NCI-H2196 (cell line): Measurements from ENCODE around the gene NME1.
A peak's percentile ranks its signal among the peaks of the same experiment; 100 is the strongest.
"Not testable (repeated sequence)": the region's sequence is repeated elsewhere in the genome, so short reads cannot be mapped to it uniquely, and the experiment has no call there.

Experiments
- DNase-seq: peaks from one replicate; lab custom pipeline; 2025; ENCODE audit not compliant: unreplicated experiment; lab: John Stamatoyannopoulos, UW

Gene NME1

GRCh38 chr17:51144266-51145022 is 8.9 kb upstream of the NME1 start:
- DNase-seq, result no peak

- no peak for DNase-seq
Observed at GRCh38 chr17:51147650-51148049, 5.7 kb upstream of the NME1 start.

DNA sequence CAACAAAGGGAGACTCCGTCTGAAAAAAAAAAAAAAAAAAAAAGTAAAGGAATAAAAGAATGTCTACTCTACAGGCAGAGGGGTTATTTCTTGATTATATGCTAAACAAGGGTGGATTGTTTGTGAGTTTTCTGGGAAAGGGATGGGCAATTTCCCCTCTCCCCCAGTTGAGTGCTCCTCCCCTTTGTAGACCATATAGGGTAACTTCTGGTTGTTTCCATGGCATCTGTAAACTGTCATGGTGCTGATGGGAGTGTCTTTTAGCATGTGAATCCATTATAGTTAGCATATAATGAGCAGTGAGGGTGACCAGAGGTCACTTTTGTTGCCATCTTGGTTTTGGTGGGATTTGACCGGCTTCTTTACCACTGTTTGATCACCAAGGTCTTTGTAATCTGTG is 4.2 kb upstream of the NME1 start:
- no peak for DNase-seq

DNA sequence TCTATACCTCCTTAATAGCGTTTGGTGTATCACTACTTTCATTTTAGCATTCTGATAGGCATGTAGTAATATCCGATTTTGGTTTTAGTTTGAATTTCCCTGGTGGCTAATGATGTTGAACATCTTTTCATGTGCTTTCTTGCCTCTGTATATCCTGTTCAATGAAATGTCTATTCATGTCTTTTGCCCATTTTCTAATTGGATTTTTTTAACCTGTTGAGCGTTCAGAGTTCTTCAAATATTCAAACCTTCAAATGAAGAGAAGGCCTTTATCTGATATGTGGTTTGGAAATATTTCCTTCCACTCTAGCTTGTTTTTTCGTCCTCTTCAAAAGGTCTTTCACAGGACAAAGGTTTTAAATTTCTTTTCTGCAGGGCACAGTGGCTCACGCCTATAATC is 2.4 kb upstream of the NME1 start:
- DNase-seq, result no peak

- peak; percentile 17 for DNase-seq
Observed at GRCh38 chr17:51152766-51153209, 571 bp upstream of the NME1 start.

DNA sequence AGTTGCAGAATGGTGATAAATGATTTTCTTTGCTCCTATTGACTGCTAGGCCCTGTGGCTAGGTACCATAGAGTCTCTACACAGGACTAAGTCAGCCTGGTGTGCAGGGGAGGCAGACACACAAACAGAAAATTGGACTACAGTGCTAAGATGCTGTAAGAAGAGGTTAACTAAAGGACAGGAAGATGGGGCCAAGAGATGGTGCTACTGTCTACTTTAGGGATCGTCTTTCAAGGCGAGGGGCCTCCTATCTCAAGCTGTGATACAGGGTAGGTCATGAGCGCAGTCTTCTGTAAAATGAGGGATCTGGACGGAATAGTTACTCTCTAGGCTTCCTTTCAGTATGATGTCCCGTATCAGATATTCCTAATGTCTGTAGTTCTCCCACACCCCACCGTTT is 817 bp downstream of the NME1 start:
- DNase-seq, result no peak

DNA sequence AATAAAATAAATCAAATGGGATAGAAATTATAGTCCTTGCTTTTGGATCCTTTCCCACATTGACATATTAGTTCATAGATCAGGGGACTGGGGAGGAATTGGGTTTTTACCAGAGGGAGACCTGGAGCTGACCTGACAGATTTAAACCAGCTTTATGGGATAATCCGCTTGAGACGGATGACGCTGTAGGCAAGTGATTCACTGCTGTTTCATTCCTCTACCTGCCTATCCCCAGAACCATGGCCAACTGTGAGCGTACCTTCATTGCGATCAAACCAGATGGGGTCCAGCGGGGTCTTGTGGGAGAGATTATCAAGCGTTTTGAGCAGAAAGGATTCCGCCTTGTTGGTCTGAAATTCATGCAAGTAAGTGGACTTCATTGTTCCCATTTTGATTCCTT is 2.1 kb downstream of the NME1 start:
- no peak for DNase-seq

DNA sequence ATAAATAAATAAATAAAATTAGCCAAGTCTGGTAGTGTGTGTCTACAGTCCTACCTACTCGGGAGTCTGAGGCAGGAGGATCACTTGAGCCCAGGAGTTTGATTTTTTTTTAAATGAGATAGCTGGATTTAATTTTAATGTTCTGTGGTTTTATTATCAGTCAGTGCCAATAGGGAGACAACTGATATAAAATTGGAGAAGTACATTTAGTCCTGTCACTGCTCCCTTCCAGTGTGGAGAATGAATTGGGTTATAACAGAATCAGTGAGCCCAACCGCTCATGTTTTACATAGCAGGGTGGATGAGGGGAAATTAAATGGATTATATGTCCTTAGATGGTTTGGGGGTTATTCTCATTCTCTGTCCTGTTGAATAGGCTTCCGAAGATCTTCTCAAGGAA is 6.2 kb downstream of the NME1 start:
- DNase-seq, result no peak

- DNase-seq, result no peak
Observed at GRCh38 chr17:51161541-51161940, 8.2 kb downstream of the NME1 start.

DNA sequence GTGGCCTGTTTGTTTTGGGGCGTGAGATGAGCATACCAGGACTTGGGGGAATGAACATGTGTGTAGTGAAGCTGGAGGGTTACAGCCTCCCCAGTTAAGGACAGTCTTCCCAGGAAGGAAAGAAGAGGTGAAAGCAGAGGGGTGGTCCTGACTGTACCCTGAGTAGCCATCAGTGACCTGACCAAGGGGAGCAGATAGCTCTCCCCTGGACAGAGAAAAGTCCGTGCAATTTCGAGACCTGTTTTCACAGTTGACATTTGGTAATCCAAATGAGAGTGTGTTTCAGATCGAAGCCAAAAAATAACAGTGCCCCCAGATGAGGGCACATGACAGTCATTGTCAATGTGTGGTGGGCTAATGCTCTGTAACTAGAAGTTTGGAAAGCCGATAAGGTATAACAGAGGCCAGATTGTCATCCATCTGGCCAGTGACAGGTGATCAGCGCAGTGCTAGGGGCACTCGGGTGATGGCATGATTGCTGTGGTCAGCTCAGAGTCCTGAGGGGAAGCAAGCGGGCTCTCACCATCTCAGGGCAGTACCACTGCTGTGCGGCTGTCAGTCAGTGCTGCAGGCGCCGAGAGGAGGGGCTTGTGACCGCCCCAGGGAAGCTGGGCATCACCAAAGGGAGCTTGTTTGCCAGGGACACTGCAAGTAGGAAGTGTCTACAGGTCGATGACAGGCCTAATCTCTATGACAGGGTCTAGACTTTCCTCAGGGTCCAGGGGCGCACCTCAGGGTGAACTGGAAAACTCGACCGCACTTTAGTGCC is 11.7 kb downstream of the NME1 start:
- DNase-seq, result no peak

GRCh38 chr17:51165680-51166197 is 12.4 kb downstream of the NME1 start:
- no peak for DNase-seq

GRCh38 chr17:51166198-51166986 is 13.0 kb downstream of the NME1 start, which contains the start of gene NME2:
Gene NME2, plus strand, starts transcription at chr17:51166411. Its CDS starts 420 bp downstream, at chr17:51166831.
- peak; percentile 90 for DNase-seq

GRCh38 chr17:51166987-51167931 is 13.9 kb downstream of the NME1 start:
- DNase-seq, result peak; percentile 38

DNA sequence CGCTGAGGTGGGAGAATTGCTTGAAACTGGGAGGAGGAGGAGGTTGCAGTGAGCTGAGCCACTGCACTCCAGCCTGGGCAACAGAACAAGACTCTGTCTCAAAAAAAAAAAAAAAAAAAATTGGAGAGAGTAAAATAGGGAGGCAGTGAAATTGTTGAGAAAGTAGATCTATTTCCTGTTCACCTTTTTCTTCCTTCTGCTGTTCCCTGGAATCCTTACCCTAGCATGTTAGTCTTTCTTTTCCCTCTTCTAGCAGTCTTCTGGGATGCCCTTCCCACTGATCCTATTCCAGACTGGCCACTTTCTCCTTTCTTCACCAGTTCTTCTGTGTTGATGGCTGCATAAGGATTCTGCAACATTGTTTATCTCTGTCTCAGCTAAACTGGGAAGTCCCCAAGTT is 16.0 kb downstream of the NME1 start:
- DNase-seq, result no peak

DNA sequence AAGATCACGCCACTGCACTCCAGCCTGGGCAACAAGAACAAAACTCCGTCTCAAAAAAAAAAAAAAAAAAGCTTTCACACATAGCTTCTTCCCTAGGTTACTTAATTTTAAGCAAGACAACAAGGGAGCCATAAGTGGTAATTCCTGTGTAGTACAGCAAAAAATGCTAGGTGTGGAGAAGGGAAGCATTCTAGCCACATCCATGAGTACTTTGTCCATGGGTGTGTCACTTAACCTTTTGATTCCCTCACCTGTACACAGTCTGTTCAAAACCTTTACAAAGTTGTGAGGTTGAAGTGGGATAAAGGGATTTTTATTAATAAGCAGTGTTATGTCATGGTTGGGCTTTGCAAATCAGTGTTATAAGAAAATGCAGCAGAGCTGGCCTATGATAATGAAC is 17.4 kb downstream of the NME1 start:
- DNase-seq, result no peak

DNA sequence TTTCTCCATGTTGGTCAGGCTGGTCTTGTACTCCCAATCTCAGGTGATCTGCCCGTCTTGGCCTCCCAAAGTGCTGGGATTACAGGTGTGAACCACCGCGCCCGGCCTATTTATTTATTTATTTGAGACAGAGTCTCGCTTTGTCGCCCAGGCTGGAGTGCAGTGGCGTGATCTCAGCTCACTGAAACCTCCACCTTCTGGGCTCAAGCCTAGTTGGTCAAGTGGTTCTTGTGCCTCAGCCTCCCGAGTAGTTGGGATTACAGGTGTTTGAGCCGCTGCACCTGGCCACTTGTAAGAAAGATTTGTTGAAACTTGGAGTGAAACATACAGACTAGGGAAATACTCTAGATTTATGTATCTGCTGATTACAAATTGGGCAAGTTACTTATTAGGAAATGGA is 18.7 kb downstream of the NME1 start:
- DNase-seq, result not testable (repeated sequence)

- no peak for DNase-seq
Observed at GRCh38 chr17:51180486-51180885, 27.1 kb downstream of the NME1 start.

GRCh38 chr17:51184124-51184523 is 30.8 kb downstream of the NME1 start:
- DNase-seq, result no peak

DNA sequence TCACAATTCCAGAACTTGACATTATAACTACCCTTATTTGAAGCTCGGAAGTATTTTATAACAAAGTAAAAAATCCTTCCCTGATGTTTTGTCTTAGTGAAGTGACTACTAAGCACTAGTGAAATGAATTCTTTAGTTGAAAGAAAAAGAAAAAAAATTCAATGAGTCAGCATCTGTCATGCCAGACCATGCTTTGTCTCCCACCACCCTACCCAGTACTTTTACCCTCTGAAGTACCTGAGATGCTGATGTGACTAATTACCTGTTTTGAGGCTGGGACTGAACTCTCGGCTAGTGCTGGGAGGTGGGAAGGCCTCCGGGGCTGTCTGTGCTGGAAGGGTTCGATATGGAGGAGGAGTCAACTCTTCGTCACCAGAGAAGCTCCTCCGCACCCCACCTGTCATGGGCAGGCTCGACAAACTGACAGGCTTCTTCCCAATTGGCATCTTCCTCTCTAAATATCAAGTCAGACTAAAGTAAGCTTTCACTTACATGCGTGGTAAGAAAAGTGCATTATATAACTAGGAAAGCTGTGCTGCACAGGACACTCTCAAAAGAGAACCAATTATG is 32.5 kb downstream of the NME1 start:
- DNase-seq, result no peak

GRCh38 chr17:51188271-51188833 is 35.0 kb downstream of the NME1 start:
- no peak for DNase-seq
